Stimulated activated naive CD8-positive, alpha-beta T cell treated with anti-CD3 and anti-CD28 coated beads, Interleukin-15, amount 100 ng/mL, for 72 hours (primary cell): ENCODE results near the gene MYRIP.
"Not testable (repeated sequence)": the region's sequence is repeated elsewhere in the genome, so short reads cannot be mapped to it uniquely, and the experiment has no call there.

ENCODE experiments used
- ATAC-seq: fragments of 150-1000 bp; cut with Tn5 transposase; 2 replicates; pipeline ENCODE4 v1.10.0; 2021; ENCODE audit warnings: mild to moderate bottlenecking, moderate library complexity
- DNase-seq, 2 donors: peaks; one replicate each; pipeline ENCODE4 v3.0.0; 2021 to 2022
- H3K27ac Mint-ChIP-seq, 2 donors: one replicate each; pipeline ENCODE4 v1.8.0; 2022; ENCODE audit warnings: mild to moderate bottlenecking in 2 of 2, mixed read lengths in 2 of 2, moderate library complexity in 2 of 2
- H3K27me3 Mint-ChIP-seq: one replicate; pipeline ENCODE4 v1.8.0; 2022; ENCODE audit warnings: mixed read lengths
- H3K4me1 Mint-ChIP-seq: one replicate; pipeline ENCODE4 v1.8.0; 2022; ENCODE audit warnings: mild to moderate bottlenecking, mixed read lengths
- H3K4me3 Mint-ChIP-seq, 2 donors: one replicate each; pipeline ENCODE4 v1.8.0; 2022; ENCODE audit warnings: mild to moderate bottlenecking in 2 of 2, mixed read lengths in 2 of 2, moderate library complexity in 1 of 2
- H3K9me3 Mint-ChIP-seq, 2 donors: one replicate each; pipeline ENCODE4 v1.8.0; 2022; ENCODE audit warnings: mixed read lengths in 2 of 2

MYRIP gene

GRCh38 chr3:40116478-40117177 lies 307.2 kb downstream of the MYRIP start:
- Mint-ChIP-seq H3K27ac (peak overlapping the region in 1 of 2 donors; percentile 1), H3K9me3 (no peaks in the 10 kb centered on the region), H3K4me3 (no peak overlapping the region), H3K27me3 (no peaks in the 10 kb centered on the region), H3K4me1 (no peaks in the 10 kb centered on the region)
- DNase-seq: no peak
- ATAC-seq: no peak

- ATAC-seq (no peak), DNase-seq (no peak)
- H3K27me3 Mint-ChIP-seq: no peaks in the 10 kb centered on the region
- no peaks in the 10 kb centered on the region for H3K9me3 Mint-ChIP-seq
- H3K27ac Mint-ChIP-seq: no peak overlapping the region
- no peaks in the 10 kb centered on the region for H3K4me1 Mint-ChIP-seq
- no peak overlapping the region for H3K4me3 Mint-ChIP-seq
Observed at GRCh38 chr3:40118091-40118490, 308.7 kb downstream of the MYRIP start.

GRCh38 chr3:40120067-40120692 lies 310.8 kb downstream of the MYRIP start:
- no peaks in the 10 kb centered on the region for H3K27me3 Mint-ChIP-seq
- H3K9me3 Mint-ChIP-seq: no peaks in the 10 kb centered on the region
- no peak for DNase-seq
- H3K4me3 Mint-ChIP-seq: no peak overlapping the region
- no peaks in the 10 kb centered on the region for H3K4me1 Mint-ChIP-seq
- H3K27ac Mint-ChIP-seq: no peak overlapping the region
- no peak for ATAC-seq

- Mint-ChIP-seq H3K9me3 (no peaks in the 10 kb centered on the region), H3K27ac (no peak overlapping the region), H3K27me3 (no peaks in the 10 kb centered on the region), H3K4me3 (no peak overlapping the region), H3K4me1 (no peaks in the 10 kb centered on the region)
- no peak for DNase-seq
- no peak for ATAC-seq
Observed at GRCh38 chr3:40120806-40121205, 311.4 kb downstream of the MYRIP start.

- Mint-ChIP-seq H3K27me3 (no peaks in the 10 kb centered on the region), H3K27ac (no peak overlapping the region), H3K4me1 (no peaks in the 10 kb centered on the region), H3K9me3 (no peaks in the 10 kb centered on the region), H3K4me3 (no peak overlapping the region)
- no peak for DNase-seq
- ATAC-seq: no peak
Observed at GRCh38 chr3:40124918-40125317, 315.5 kb downstream of the MYRIP start.

- Mint-ChIP-seq H3K27me3 (no peaks in the 10 kb centered on the region), H3K9me3 (peaks cover 5 to 6% of the 10 kb centered on the region in 2 donors), H3K27ac (peak overlapping the region in 1 of 2 donors; percentile 45), H3K4me3 (no peak overlapping the region), H3K4me1 (no peaks in the 10 kb centered on the region)
- DNase-seq (no peak), ATAC-seq (peak; percentile 12)
Observed at GRCh38 chr3:40128166-40128565, 318.8 kb downstream of the MYRIP start.

GRCh38 chr3:40129510-40129909 lies 320.1 kb downstream of the MYRIP start:
- H3K27me3 Mint-ChIP-seq: no peaks in the 10 kb centered on the region
- DNase-seq (no peak), ATAC-seq (no peak)
- peaks cover 12 to 15% of the 10 kb centered on the region in 2 donors for H3K9me3 Mint-ChIP-seq
- H3K4me3 Mint-ChIP-seq: no peak overlapping the region
- H3K27ac Mint-ChIP-seq: no peak overlapping the region
- H3K4me1 Mint-ChIP-seq: no peaks in the 10 kb centered on the region

- H3K4me3 Mint-ChIP-seq: no peak overlapping the region
- no peaks in the 10 kb centered on the region for H3K4me1 Mint-ChIP-seq
- ATAC-seq (no peak), DNase-seq (no peak)
- no peak overlapping the region for H3K27ac Mint-ChIP-seq
- H3K9me3 Mint-ChIP-seq: peaks cover 12 to 19% of the 10 kb centered on the region in 2 donors
- H3K27me3 Mint-ChIP-seq: no peaks in the 10 kb centered on the region
Observed at GRCh38 chr3:40129981-40130380, 320.6 kb downstream of the MYRIP start.

- no peak overlapping the region for H3K27ac Mint-ChIP-seq
- H3K4me1 Mint-ChIP-seq: no peaks in the 10 kb centered on the region
- no peak overlapping the region for H3K4me3 Mint-ChIP-seq
- ATAC-seq (no peak), DNase-seq (no peak)
- H3K27me3 Mint-ChIP-seq: no peaks in the 10 kb centered on the region
- H3K9me3 Mint-ChIP-seq: peaks cover 12 to 26% of the 10 kb centered on the region in 2 donors
Observed at GRCh38 chr3:40130721-40131120, 321.3 kb downstream of the MYRIP start.

GRCh38 chr3:40133886-40134575 lies 324.6 kb downstream of the MYRIP start:
- H3K9me3 Mint-ChIP-seq: peaks cover 12 to 27% of the 10 kb centered on the region in 2 donors
- DNase-seq, ATAC-seq, H3K27ac Mint-ChIP-seq, H3K27me3 Mint-ChIP-seq, H3K4me1 Mint-ChIP-seq, H3K4me3 Mint-ChIP-seq: not testable (repeated sequence)

- no peak for DNase-seq
- peaks cover 23 to 36% of the 10 kb centered on the region in 2 donors for H3K9me3 Mint-ChIP-seq
- no peak for ATAC-seq
Observed at GRCh38 chr3:40137591-40138295, 328.3 kb downstream of the MYRIP start.

GRCh38 chr3:40143283-40144090 lies 334.1 kb downstream of the MYRIP start:
- no peak overlapping the region for H3K27ac Mint-ChIP-seq
- no peak for ATAC-seq
- no peak overlapping the region for H3K4me3 Mint-ChIP-seq
- no peak for DNase-seq
- no peaks in the 10 kb centered on the region for H3K4me1 Mint-ChIP-seq
- H3K27me3 Mint-ChIP-seq: peaks cover 17% of the 10 kb centered on the region
- peaks cover 11% of the 10 kb centered on the region in 2 donors for H3K9me3 Mint-ChIP-seq

More at GRCh38 chr3:40137591-40138295, 328.3 kb downstream of the MYRIP start:
- Mint-ChIP-seq H3K27me3 (peaks cover under 1% of the 10 kb centered on the region), H3K27ac (no peak overlapping the region), H3K4me1 (no peaks in the 10 kb centered on the region), H3K4me3 (no peak overlapping the region)

- H3K27ac Mint-ChIP-seq: no peak overlapping the region
- H3K27me3 Mint-ChIP-seq: peaks cover 9% of the 10 kb centered on the region
- no peak for DNase-seq
- no peaks in the 10 kb centered on the region for H3K4me1 Mint-ChIP-seq
- no peak overlapping the region for H3K4me3 Mint-ChIP-seq
- no peaks in the 10 kb centered on the region for H3K9me3 Mint-ChIP-seq
- ATAC-seq: no peak
Observed at GRCh38 chr3:40148827-40149226, 339.4 kb downstream of the MYRIP start.

GRCh38 chr3:40152482-40153133 lies 343.2 kb downstream of the MYRIP start:
- DNase-seq: no peak
- Mint-ChIP-seq H3K27ac (no peak overlapping the region), H3K4me1 (no peaks in the 10 kb centered on the region), H3K4me3 (no peak overlapping the region), H3K27me3 (no peaks in the 10 kb centered on the region), H3K9me3 (no peaks in the 10 kb centered on the region)
- ATAC-seq: no peak
